ENCODE data around the gene CSTPP1.

CSTPP1 gene

GRCh38 chr11:47147681-47148080 lies 211.1 kb downstream of the CSTPP1 start:
- H3K36me3 ChIP-seq (ENCODE audit: control insufficient read depth in 1 of 2, insufficient read depth in 2 of 2, low read length in 2 of 2): no peaks in the 10 kb centered on the region
- no peak overlapping the region for H4K12ac ChIP-seq (ENCODE audit: low read depth, low read length)
- peaks cover under 1% of the 10 kb centered on the region for H3K79me1 ChIP-seq (ENCODE audit: low read length)
- no peak overlapping the region for H4K8ac ChIP-seq (ENCODE audit: low read depth, low read length)
- no peak overlapping the region for H2AFZ ChIP-seq (ENCODE audit: insufficient read depth, low read length, poor library complexity)
- no peak overlapping the region for H3K23ac ChIP-seq (ENCODE audit: low read length)
- H3K4me1 ChIP-seq (ENCODE audit: control insufficient read depth in 1 of 2, insufficient read depth in 2 of 2, low read length in 2 of 2): peaks cover 19 to 23% of the 10 kb centered on the region in 2 experiments
- no peak overlapping the region for H3K14ac ChIP-seq (ENCODE audit: low read length)
- H2BK12ac ChIP-seq (ENCODE audit: low read length): no peak overlapping the region
- H3K27me3 ChIP-seq (ENCODE audit: insufficient read depth, low read length): no peaks in the 10 kb centered on the region
- no peak overlapping the region for H3K4ac ChIP-seq (ENCODE audit: low read depth, low read length)
- H3K18ac ChIP-seq (ENCODE audit: low read length): no peak overlapping the region
- H2BK120ac ChIP-seq (ENCODE audit: insufficient read depth, low read length, poor library complexity): no peak overlapping the region
- H3K79me2 ChIP-seq (ENCODE audit: control insufficient read depth, insufficient read depth, low read length, poor library complexity): no peaks in the 10 kb centered on the region
- H2AK5ac ChIP-seq (ENCODE audit: low read length): no peak overlapping the region
- no peaks in the 10 kb centered on the region for H3K9me3 ChIP-seq (ENCODE audit: insufficient read depth, low read depth, low read length)
- no peak overlapping the region for H3K4me3 ChIP-seq (ENCODE audit: low read depth, low read length)
- no peak overlapping the region for H3K9ac ChIP-seq (ENCODE audit: low read length)
- no peak overlapping the region for H3K4me2 ChIP-seq (ENCODE audit: low read length)
- peak overlapping the region; percentile 46 for H3K27ac ChIP-seq (ENCODE audit: low read depth, low read length)
- DNase-seq: no peak
- WGBS (ENCODE audit: extremely low coverage, insufficient coverage, insufficient read length): no CpG with 5 or more reads among the region's 7 CpGs
- H4K91ac ChIP-seq (ENCODE audit: low read depth, low read length): peak overlapping the region; percentile 45
- H2BK5ac ChIP-seq (ENCODE audit: low read depth, low read length, poor library complexity): no peak overlapping the region

GRCh38 chr11:47148270-47148669 lies 211.7 kb downstream of the CSTPP1 start:
- no peak overlapping the region for H2AFZ ChIP-seq (ENCODE audit: insufficient read depth, low read length, poor library complexity)
- WGBS (ENCODE audit: extremely low coverage, insufficient coverage, insufficient read length): no CpG with 5 or more reads among the region's 4 CpGs

GRCh38 chr11:47148903-47149531 lies 212.5 kb downstream of the CSTPP1 start:
- no CpG with 5 or more reads among the region's 10 CpGs for WGBS (ENCODE audit: extremely low coverage, insufficient coverage, insufficient read length)
- no peak overlapping the region for H3K23ac ChIP-seq (ENCODE audit: low read length)
- peak overlapping the region; percentile 14 for H3K4ac ChIP-seq (ENCODE audit: low read depth, low read length)
- H4K91ac ChIP-seq (ENCODE audit: low read depth, low read length): no peak overlapping the region
- H3K18ac ChIP-seq (ENCODE audit: low read length): no peak overlapping the region
- no peak overlapping the region for H3K14ac ChIP-seq (ENCODE audit: low read length)
- no peak overlapping the region for H2BK120ac ChIP-seq (ENCODE audit: insufficient read depth, low read length, poor library complexity)
- DNase-seq: no peak
- no peaks in the 10 kb centered on the region for H3K9me3 ChIP-seq (ENCODE audit: insufficient read depth, low read depth, low read length)
- H3K79me2 ChIP-seq (ENCODE audit: control insufficient read depth, insufficient read depth, low read length, poor library complexity): no peaks in the 10 kb centered on the region
- H3K4me3 ChIP-seq (ENCODE audit: low read depth, low read length): no peak overlapping the region
- peaks cover 15 to 16% of the 10 kb centered on the region in 2 experiments for H3K4me1 ChIP-seq (ENCODE audit: control insufficient read depth in 1 of 2, insufficient read depth in 2 of 2, low read length in 2 of 2)
- peak overlapping the region; percentile 68 for H2BK12ac ChIP-seq (ENCODE audit: low read length)
- no peak overlapping the region for H2BK5ac ChIP-seq (ENCODE audit: low read depth, low read length, poor library complexity)
- H3K27ac ChIP-seq (ENCODE audit: low read depth, low read length): no peak overlapping the region
- no peaks in the 10 kb centered on the region for H3K79me1 ChIP-seq (ENCODE audit: low read length)
- H2AFZ ChIP-seq (ENCODE audit: insufficient read depth, low read length, poor library complexity): no peak overlapping the region
- no peaks in the 10 kb centered on the region for H3K27me3 ChIP-seq (ENCODE audit: insufficient read depth, low read length)
- no peak overlapping the region for H4K12ac ChIP-seq (ENCODE audit: low read depth, low read length)
- no peaks in the 10 kb centered on the region for H3K36me3 ChIP-seq (ENCODE audit: control insufficient read depth in 1 of 2, insufficient read depth in 2 of 2, low read length in 2 of 2)
- no peak overlapping the region for H3K4me2 ChIP-seq (ENCODE audit: low read length)
- H2AK5ac ChIP-seq (ENCODE audit: low read length): peak overlapping the region; percentile 32
- no peak overlapping the region for H4K8ac ChIP-seq (ENCODE audit: low read depth, low read length)
- no peak overlapping the region for H3K9ac ChIP-seq (ENCODE audit: low read length)

More at GRCh38 chr11:47148270-47148669, 211.7 kb downstream of the CSTPP1 start:
- Histone ChIP-seq H2AK5ac (ENCODE audit: low read length) (peak overlapping the region; percentile 13), H3K27me3 (ENCODE audit: insufficient read depth, low read length) (no peaks in the 10 kb centered on the region), H3K4me3 (ENCODE audit: low read depth, low read length) (no peak overlapping the region), H3K18ac (ENCODE audit: low read length) (no peak overlapping the region), H3K9ac (ENCODE audit: low read length) (no peak overlapping the region), H3K27ac (ENCODE audit: low read depth, low read length) (no peak overlapping the region), H4K91ac (ENCODE audit: low read depth, low read length) (no peak overlapping the region), H3K79me1 (ENCODE audit: low read length) (no peaks in the 10 kb centered on the region), H2BK12ac (ENCODE audit: low read length) (no peak overlapping the region), H2BK5ac (ENCODE audit: low read depth, low read length, poor library complexity) (no peak overlapping the region), H4K12ac (ENCODE audit: low read depth, low read length) (no peak overlapping the region), H4K8ac (ENCODE audit: low read depth, low read length) (no peak overlapping the region), H3K9me3 (ENCODE audit: insufficient read depth, low read depth, low read length) (no peaks in the 10 kb centered on the region), H3K4me1 (ENCODE audit: control insufficient read depth in 1 of 2, insufficient read depth in 2 of 2, low read length in 2 of 2) (peaks cover 15 to 18% of the 10 kb centered on the region in 2 experiments), H2BK120ac (ENCODE audit: insufficient read depth, low read length, poor library complexity) (no peak overlapping the region), H3K14ac (ENCODE audit: low read length) (no peak overlapping the region), H3K79me2 (ENCODE audit: control insufficient read depth, insufficient read depth, low read length, poor library complexity) (no peaks in the 10 kb centered on the region), H3K23ac (ENCODE audit: low read length) (no peak overlapping the region), H3K4ac (ENCODE audit: low read depth, low read length) (no peak overlapping the region), H3K36me3 (ENCODE audit: control insufficient read depth in 1 of 2, insufficient read depth in 2 of 2, low read length in 2 of 2) (no peaks in the 10 kb centered on the region), H3K4me2 (ENCODE audit: low read length) (no peak overlapping the region)
- no peak for DNase-seq

GRCh38 chr11:47149782-47150181 lies 213.2 kb downstream of the CSTPP1 start:
- no peaks in the 10 kb centered on the region for H3K79me2 ChIP-seq (ENCODE audit: control insufficient read depth, insufficient read depth, low read length, poor library complexity)
- no peak overlapping the region for H3K27ac ChIP-seq (ENCODE audit: low read depth, low read length)
- no peak overlapping the region for H3K23ac ChIP-seq (ENCODE audit: low read length)
- H2AK5ac ChIP-seq (ENCODE audit: low read length): no peak overlapping the region
- no peak overlapping the region for H4K12ac ChIP-seq (ENCODE audit: low read depth, low read length)
- no peak overlapping the region for H3K4me2 ChIP-seq (ENCODE audit: low read length)
- H3K27me3 ChIP-seq (ENCODE audit: insufficient read depth, low read length): no peaks in the 10 kb centered on the region
- no peak overlapping the region for H2BK12ac ChIP-seq (ENCODE audit: low read length)
- no peak overlapping the region for H3K9ac ChIP-seq (ENCODE audit: low read length)
- no peaks in the 10 kb centered on the region for H3K79me1 ChIP-seq (ENCODE audit: low read length)
- H3K14ac ChIP-seq (ENCODE audit: low read length): no peak overlapping the region
- H3K4me1 ChIP-seq (ENCODE audit: control insufficient read depth in 1 of 2, insufficient read depth in 2 of 2, low read length in 2 of 2): peaks cover 15 to 16% of the 10 kb centered on the region in 2 experiments
- no peaks in the 10 kb centered on the region for H3K36me3 ChIP-seq (ENCODE audit: control insufficient read depth in 1 of 2, insufficient read depth in 2 of 2, low read length in 2 of 2)
- H3K9me3 ChIP-seq (ENCODE audit: insufficient read depth, low read depth, low read length): no peaks in the 10 kb centered on the region
- H3K4ac ChIP-seq (ENCODE audit: low read depth, low read length): no peak overlapping the region
- no peak overlapping the region for H4K91ac ChIP-seq (ENCODE audit: low read depth, low read length)
- no peak overlapping the region for H3K4me3 ChIP-seq (ENCODE audit: low read depth, low read length)
- H2AFZ ChIP-seq (ENCODE audit: insufficient read depth, low read length, poor library complexity): no peak overlapping the region
- no peak overlapping the region for H3K18ac ChIP-seq (ENCODE audit: low read length)
- H2BK5ac ChIP-seq (ENCODE audit: low read depth, low read length, poor library complexity): no peak overlapping the region
- no peak overlapping the region for H4K8ac ChIP-seq (ENCODE audit: low read depth, low read length)
- no peak for DNase-seq
- WGBS (ENCODE audit: extremely low coverage, insufficient coverage, insufficient read length): no CpG with 5 or more reads among the region's 2 CpGs
- H2BK120ac ChIP-seq (ENCODE audit: insufficient read depth, low read length, poor library complexity): no peak overlapping the region
